RCC 7860 (cell line): ENCODE results near the gene SPATA16.

Experiments used
- DNase-seq: peaks from one replicate; pipeline ENCODE4 v3.0.0-alpha.2; 2015; ENCODE audit warnings: low spot score
- FAIRE-seq: peaks from 2 replicates; lab custom pipeline; 2012; peaks lifted over from hg19 to GRCh38; lab: Jason Lieb, UNC

SPATA16 gene

GRCh38 chr3:173007079-173007723, 133.8 kb downstream of the SPATA16 start:
- FAIRE-seq (no peak), DNase-seq (no peak)

- no peak for FAIRE-seq
- no peak for DNase-seq
Observed at GRCh38 chr3:173006006-173006405, 135.0 kb downstream of the SPATA16 start.

GRCh38 chr3:173004681-173005080, 136.4 kb downstream of the SPATA16 start:
- FAIRE-seq: no peak

GRCh38 chr3:173003956-173004355, 137.1 kb downstream of the SPATA16 start:
- FAIRE-seq: no peak
- DNase-seq: no peak

More at GRCh38 chr3:173004681-173005080, 136.4 kb downstream of the SPATA16 start:
- no peak for DNase-seq

GRCh38 chr3:173003471-173003870, 137.6 kb downstream of the SPATA16 start:
- FAIRE-seq (no peak), DNase-seq (no peak)

GRCh38 chr3:173001622-173002021, 139.4 kb downstream of the SPATA16 start:
- no peak for FAIRE-seq

GRCh38 chr3:173000553-173000952, 140.5 kb downstream of the SPATA16 start:
- no peak for FAIRE-seq
- DNase-seq: no peak

More at GRCh38 chr3:173001622-173002021, 139.4 kb downstream of the SPATA16 start:
- no peak for DNase-seq

- no peak for FAIRE-seq
Observed at GRCh38 chr3:172993412-172993811, 147.6 kb downstream of the SPATA16 start.

GRCh38 chr3:172991424-172991996, 149.5 kb downstream of the SPATA16 start:
- FAIRE-seq: no peak
- no peak for DNase-seq

More at GRCh38 chr3:172993412-172993811, 147.6 kb downstream of the SPATA16 start:
- no peak for DNase-seq

- FAIRE-seq: no peak
- no peak for DNase-seq
Observed at GRCh38 chr3:172989373-172989772, 151.7 kb downstream of the SPATA16 start.

GRCh38 chr3:172987273-172987672, 153.8 kb downstream of the SPATA16 start:
- DNase-seq: no peak
- FAIRE-seq: no peak

GRCh38 chr3:172984914-172985313, 156.1 kb downstream of the SPATA16 start:
- no peak for DNase-seq
- no peak for FAIRE-seq

- DNase-seq: no peak
Observed at GRCh38 chr3:172982736-172983364, 158.2 kb downstream of the SPATA16 start.

GRCh38 chr3:172981407-172981983, 159.5 kb downstream of the SPATA16 start:
- FAIRE-seq (no peak), DNase-seq (no peak)

More at GRCh38 chr3:172982736-172983364, 158.2 kb downstream of the SPATA16 start:
- no peak for FAIRE-seq

- DNase-seq (no peak), FAIRE-seq (no peak)
Observed at GRCh38 chr3:172980849-172981248, 160.2 kb downstream of the SPATA16 start.

- DNase-seq (no peak), FAIRE-seq (no peak)
Observed at GRCh38 chr3:172977696-172978095, 163.3 kb downstream of the SPATA16 start.

- no peak for DNase-seq
- no peak for FAIRE-seq
Observed at GRCh38 chr3:172974969-172975368, 166.1 kb downstream of the SPATA16 start.

GRCh38 chr3:172973799-172974198, 167.2 kb downstream of the SPATA16 start:
- no peak for FAIRE-seq
- DNase-seq: no peak

- no peak for DNase-seq
- no peak for FAIRE-seq
Observed at GRCh38 chr3:172972717-172973116, 168.3 kb downstream of the SPATA16 start.

- FAIRE-seq (no peak), DNase-seq (no peak)
Observed at GRCh38 chr3:172972067-172972466, 169.0 kb downstream of the SPATA16 start.

GRCh38 chr3:172968646-172969045, 172.4 kb downstream of the SPATA16 start:
- FAIRE-seq (no peak), DNase-seq (no peak)

- FAIRE-seq: no peak
- peak; percentile 16 for DNase-seq
Observed at GRCh38 chr3:172965256-172965655, 175.8 kb downstream of the SPATA16 start.
